ENCODE results near the gene SCARB2.

Gene SCARB2

DNA sequence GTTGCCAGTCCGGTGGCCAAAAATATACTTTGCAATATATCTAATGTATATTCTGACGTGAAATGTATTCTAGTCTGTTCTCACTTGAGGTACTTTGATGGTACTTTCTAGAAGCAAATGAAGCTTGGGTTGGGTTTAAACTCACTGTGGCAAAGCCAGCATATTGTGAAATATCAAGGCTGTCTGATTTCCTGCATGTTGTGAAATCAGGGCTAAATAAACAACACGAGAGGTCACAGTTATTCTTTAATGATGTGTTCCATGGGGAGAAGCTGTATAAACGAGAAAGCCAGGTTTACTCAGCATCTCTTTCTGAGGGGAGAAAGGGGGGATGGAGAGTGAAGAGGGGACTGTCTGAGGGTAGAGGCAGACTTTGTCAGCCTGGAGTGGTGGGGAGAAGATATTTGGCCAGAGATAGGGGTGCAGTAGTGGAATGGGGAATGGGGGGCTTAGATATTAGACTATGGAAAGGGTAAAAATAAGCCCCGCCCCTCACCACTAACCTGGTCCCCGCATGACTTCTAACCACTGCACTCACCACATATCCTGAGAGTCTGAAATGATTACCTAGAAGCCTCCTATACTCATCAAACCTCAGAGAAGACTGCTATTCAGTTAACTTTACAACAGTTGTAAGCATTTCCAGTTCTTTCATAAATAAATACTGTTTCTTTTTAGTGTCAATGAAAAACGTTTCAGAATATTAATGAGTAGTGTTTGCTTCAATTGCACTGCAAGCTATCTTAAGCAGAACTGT is 5.9 kb upstream of the SCARB2 start:
- peak; percentile 41 for DNase-seq

DNA sequence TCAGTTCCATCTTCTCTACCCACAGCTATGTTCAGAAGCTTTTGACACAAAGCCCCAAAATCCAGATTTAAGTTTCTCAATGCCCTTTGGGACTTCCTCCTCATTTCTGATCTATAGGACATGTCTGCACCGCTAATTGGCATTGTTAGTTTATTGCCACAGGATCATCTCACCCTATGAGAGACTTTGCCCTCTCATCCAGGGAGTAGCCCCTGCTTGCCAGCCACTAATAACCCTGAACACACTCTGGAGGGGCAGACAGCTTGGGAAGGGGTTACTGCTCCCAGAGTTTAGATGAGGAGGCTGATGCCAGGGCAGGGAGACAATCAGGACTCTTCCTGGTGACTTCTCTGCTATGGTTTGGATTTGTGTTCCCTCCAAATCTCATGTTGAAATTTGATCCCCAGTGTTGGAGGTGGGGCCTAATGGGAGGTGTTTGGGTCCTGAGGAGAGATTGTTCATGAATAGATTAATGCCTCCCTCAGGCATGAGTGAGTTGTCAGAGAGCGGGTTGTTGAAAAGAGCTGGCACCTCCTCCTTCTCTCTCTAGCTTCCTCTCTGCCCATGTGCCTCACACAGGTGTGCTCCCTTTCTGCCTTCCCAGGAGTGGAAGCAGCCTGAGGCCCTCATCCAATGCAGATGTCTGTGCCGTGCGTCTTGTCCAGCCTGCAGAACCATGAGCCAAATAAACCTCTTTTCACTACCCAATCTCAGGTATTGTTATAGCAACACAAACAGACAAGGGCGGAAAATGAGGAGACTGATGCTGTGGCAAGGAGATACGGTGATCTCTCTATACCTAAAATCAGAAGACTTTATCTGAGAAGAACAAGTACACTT is 3.6 kb upstream of the SCARB2 start:
- DNase-seq, result no peak

DNA sequence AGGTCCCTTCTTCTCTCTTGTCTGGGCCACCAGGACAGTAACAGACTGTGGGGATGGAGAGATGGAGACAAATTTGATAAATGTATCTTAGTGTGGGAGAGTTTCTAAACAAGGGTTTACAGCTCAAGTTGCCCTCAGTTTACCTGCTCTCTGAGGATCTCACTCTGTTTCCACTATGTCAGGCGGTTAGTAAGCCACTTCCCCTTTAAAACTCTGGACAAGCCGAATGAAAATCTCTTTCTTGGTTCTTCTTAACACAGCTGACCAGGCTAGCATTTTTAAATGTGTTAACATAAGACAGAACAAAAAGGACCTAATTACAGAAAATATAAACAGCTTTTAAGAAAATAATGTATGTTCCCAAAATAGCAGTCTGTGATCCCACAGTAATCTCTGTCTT is 2.9 kb upstream of the SCARB2 start:
- no peak for DNase-seq

DNA sequence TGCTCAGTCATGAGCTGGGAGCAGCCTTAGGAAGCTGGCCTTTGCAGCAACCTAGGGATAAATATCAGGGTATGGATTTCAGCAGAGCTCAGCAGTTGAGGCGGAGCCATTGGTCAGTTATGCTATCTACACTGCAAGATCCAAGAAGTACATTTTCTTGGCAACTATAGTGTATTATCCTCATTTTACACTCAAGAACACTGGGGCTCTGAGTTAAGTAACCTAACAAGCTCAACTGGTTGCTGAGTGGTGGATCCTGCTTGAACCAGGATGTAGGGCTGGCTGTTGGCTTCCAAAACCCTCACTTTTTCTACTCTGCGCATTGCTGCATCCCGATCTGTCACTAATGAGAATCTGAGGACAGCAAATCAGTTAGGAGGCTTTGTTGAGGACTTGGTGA is 1.5 kb upstream of the SCARB2 start:
- DNase-seq, result no peak

DNA sequence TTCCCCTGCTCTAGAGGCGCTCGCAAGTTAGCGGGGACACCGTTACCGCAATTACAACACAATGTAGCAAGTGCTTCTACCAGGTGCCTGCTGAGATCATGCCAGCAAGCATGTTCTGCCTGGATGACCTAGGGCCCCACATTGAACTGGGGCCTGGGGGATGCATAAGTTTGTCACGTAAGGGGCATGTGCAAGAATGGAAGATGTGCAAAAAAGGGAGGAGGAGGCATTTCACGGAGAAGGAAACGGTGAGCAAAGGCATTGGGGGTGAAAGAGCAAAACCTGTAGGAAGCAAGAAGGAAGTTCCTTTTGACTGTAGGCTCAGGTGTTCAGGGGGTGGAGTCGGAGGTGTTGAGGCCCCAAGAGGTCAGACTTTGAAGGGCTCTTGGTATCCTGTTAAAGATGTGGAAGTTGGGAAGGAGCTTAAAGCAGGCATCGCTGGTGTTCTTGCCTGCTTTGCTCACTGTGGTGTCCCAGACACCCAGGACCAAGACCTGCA is 602 bp upstream of the SCARB2 start:
- DNase-seq, result no peak

DNA sequence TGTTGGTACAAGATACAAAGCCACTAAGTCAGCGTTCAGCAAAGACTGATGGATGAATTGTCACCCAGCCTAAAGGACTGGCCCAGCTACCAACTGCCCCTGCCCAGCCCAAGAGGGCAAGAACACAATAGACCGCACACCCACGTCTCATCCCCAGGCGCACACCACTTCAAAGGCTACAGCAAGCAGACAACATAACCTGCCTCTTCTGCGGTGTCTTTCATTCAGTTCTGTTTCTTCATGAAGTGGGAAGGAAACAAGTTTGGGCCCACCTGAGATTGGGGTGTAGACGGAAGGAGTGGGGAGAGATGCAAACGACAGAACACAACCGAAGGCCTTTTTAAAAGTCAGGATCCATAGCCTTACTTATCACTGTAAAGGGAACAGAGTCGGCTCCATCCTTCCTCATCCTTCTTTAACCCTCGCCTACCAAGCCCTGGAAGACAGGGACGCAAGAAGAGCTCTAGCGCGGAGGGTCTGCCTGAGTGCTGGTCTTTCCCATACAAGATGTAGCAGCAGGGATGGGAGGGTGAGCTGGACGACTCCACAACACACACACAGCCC is 691 bp downstream of the SCARB2 start:
- DNase-seq, result no peak

DNA sequence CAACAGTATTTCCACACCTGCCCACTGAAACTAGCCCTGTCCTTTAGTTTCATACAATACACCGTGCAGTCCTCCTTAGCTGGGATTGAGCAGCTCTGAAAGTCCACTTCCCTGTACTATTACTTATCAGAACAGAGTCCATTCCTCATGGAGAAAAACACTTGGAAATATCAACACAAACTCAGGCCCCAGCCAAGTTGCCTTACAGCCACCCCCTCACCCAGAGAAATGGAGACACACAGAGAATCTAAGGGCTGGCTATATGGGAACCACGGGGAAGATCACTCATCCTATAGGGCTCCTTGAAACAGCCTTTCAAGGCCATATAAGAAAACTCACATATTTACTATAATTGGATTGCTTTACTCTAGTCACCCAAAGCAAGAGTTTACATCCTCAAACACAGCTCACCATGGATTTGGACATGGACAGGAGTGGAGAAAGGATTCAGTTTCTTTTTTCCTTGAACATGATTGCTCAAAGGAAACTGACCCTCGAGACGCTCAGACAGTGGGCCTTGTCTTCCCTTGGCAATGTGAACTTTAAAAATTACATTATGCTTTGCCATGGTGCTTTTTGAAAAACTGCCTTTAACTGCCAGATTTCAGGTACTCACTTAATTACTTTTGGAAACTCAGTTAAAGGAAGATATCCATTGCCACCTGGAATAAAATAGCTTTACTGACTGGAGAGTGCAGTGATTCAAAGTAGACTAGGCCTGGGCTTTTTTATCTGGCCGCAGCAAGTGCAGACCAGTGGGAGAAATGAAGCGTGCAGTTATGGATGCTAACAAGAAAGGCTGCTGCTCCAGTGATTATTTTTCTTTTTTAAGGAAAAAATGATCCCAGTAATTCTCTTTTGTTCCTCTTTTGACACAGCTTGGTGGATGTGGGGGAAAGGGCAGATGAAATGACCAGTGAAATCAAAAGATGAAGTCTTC is 1.6 kb downstream of the SCARB2 start:
- DNase-seq, result no peak

DNA sequence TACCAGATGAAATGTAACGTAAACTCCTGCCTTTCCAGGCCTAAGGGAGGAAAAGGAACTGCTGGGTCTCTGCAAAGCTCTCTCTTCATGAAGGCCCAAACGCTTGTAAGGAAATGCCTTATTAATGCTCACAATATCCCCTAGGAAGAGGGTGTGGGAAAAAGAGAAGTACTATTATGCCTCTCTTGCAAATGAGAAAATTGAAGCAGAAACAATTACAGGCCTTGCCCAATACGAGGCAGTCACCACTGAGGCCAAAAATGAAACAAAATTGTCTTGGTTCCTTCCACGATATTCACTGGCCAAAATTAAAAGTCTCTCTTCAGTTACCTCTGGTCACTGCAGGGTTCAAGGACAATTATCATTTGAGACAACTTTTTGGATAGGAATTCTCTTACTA is 3.2 kb downstream of the SCARB2 start:
- no peak for DNase-seq

DNA sequence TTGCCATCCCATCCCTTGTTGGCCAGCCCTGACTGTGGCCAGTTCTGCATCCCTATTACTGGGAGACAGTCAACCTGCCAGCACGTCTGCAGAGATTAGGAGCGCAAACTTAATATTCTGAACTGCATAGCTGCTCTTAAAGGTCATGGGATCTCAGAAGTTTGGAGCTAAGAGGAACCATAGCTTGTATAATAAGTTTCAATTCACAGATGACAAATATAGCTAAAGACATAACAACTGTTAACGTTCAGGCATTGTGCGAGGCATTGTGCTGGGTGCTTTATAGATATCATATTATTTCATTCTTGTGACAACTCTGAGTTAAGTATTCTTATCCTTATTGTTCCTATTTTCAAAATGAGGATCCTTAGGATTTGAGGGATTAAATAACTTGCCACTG is 3.7 kb downstream of the SCARB2 start:
- no peak for DNase-seq

DNA sequence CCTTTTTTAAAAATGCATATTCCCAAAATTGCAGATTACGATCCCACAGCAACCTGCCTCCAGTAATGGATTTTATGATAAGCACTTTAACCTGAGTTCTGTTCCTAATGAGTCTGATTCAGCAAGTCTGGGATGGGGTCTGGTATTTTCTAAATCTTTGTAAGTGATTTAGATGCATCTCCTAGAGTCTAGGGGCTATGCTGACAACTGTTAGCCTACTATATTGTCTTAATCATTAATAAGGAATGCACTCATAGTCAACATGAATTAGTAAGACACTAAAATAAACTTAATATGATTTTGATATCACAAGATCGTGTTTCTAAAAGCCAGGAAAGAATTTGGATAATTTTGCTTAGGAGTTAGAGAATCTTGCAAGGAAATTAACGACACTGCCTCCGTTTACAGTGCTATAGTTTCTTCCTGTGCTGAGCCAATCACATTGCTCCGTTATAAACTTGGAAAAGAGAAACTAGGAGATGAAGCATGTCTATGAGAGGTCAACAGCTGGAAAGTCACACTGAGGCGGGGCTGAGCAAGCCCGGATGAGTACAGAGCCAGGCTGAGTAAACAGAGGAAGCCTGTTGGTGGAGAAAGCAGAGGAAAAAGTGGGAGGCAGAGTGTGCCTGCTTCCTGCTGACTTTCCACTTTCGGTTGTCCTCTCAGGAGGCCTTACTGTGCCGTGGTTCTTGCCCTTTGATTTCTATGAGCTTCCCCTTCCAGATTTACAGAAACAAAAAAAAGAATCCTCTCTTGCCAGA is 5.4 kb downstream of the SCARB2 start:
- peak; percentile 69 for DNase-seq

DNA sequence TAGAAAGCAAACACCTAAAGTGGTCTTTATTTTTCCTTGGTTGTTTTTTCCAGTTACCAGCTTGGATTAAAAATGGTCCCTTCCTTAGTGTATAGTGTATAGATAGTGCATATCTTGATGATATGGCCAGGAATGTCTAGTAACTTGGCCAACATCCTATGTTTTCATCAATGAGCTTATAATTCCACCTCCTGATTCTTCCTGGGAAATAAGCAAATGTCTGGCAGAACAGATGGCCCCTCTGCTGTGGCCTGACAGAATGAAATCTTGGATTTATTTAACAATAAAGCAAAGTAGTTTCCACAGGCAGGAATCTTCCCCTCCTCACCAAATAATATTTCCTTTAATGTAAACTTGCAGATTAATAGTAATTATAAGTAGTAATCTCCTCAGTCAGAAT is 6.1 kb downstream of the SCARB2 start:
- no peak for DNase-seq

DNA sequence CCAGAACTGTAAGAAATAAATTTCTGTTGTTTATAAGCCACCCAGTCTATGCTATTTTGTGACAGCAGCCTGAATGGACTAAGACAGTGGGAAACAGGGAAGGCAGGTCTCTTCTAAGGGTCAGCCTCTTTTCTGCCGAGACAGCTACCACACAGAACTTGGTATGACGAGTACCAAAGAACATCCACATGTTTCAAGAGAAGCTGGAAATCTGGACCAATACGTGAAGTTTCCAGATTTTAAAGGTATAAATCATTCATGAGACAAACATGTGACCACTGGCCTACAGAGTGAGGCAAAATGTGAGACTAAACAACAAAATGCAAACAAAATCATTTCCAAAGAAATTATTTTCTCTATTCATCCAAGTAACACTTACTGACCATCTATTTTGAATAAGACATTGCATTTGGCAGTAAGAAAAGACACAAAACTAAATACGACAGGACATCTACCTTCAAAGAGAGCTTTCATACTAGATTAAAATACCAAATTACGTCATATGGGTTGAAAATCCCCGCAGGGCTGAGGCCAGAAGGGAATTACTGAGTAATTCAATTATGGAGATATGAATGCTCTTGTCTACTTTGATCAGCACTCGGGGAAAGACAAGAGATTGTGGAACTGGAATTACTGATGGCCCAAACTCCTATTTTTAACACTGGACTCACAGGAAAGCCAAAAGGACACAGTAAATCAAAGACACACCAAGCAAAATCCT is 7.2 kb downstream of the SCARB2 start:
- no peak for DNase-seq

DNA sequence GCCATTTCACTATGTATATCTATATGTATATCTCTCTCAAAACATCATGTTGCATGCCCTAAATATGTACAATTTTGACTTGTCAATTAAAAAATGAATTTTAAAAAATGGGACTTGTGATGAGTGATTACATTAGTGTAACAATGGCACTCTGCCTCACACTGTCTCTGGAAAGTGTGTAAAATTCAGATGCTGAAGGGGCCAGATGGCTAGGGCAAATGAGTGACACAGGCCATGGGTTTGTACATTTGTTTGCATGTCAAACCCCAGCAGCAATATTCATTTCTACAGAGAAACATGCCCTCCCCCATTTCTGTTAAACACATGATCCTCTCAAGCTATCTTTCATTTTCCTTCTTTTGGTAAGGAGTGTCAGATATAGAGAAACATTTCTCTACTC is 8.1 kb downstream of the SCARB2 start:
- DNase-seq, result no peak

DNA sequence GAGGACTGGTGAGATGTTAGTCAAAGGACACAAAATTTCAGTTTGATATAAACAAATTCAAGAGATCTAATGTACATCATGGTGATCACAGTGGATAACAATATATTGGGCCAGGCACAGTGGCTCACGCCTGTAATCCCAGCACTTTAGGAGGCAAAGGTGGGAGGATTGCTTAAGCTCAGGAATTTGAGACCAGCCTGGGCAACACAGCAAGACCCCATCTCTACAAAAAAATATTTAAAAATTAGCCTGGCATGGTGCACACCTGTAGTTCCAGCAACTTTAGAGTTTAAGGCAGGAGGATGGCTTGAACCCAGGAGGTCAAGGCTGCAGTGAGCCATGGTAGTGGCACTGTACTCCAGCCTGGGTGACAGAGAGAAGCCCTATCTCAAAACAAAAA is 8.7 kb downstream of the SCARB2 start:
- DNase-seq, result no peak

DNA sequence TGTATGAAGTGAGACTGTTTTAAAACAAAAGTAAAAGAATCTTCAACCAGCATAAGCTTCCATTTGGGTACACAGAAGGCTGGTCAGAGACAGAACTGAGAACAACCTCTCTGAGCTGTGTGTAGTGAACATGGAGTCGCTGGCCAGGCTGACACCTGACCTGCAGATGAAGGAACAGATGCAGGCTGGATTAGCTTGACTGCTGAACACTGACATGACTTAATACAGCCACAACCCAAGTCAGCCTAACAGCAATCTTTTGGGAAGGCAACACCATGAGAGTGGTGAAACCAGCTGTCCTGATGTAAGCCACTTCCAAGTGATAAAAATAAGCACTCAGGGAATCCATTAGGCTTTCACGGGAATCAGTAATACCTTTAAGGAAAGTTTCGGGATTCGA is 10.1 kb downstream of the SCARB2 start:
- no peak for DNase-seq

DNA sequence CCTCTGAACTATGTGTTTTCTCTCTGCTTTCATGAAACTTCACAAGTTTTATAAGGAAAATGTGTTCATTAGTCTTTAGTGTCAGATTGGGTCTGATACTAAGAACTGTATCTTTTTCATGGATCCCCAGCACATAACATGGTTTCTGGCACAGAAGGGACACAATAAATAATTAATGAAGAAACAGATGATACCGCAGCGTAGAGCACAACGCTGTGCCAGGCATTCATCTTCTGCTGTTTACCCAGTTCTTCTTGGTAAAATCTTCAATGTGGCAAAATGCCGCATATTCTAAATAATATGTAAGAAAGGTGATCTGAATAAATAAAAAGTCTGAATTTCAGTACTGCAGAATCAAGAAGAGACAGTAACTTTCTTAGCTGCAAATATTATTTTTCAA is 12.3 kb downstream of the SCARB2 start:
- no peak for DNase-seq

DNA sequence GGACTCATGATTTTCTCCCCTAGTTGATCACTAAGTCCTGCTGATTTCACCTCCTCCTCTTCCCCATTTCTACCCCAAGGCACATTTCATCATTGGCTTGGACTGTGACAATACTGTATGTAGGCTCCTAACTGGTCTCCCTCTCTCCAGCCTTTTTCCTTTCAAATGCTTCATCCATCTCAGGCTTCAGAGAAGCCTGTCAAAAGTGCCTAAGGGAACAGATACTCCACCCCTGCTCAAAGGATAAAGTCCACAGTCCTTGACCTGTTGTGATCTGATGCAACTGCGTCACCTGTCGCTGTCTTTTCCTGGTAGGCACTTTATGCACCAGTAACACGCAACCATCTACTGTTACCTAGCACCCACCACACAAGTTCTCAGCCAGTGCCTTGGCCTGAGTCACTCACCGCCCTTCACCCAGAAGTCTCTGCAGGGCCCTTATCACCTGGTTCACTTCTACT is 12.8 kb downstream of the SCARB2 start:
- DNase-seq, result peak; percentile 61

DNA sequence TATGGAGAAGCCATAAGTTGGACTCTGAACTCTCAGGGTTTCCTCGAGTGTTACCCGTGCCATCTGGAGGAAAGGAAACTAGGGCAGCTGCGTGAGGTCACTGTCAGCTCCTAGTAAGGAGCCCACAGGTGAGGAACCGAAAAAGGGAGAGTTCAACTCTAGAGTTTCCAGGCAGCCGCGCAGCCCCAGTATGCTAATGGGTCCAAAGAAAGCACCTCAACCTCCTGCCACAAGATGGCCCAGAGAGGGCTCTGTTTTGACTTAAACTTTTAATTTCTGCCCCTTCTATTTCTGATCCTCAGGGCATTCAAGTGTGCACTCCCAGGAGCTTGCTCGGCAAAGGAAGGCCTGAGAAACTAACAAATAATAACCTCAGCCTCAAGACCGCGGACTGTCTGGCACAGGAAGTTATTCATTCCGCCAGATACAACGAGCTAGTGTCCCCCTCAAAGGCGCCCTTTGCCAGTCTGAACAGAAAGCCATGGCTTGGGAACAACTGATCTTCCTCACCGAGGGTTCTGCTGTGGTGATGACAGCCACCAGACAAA is 13.9 kb downstream of the SCARB2 start:
- DNase-seq, result peak; percentile 55

DNA sequence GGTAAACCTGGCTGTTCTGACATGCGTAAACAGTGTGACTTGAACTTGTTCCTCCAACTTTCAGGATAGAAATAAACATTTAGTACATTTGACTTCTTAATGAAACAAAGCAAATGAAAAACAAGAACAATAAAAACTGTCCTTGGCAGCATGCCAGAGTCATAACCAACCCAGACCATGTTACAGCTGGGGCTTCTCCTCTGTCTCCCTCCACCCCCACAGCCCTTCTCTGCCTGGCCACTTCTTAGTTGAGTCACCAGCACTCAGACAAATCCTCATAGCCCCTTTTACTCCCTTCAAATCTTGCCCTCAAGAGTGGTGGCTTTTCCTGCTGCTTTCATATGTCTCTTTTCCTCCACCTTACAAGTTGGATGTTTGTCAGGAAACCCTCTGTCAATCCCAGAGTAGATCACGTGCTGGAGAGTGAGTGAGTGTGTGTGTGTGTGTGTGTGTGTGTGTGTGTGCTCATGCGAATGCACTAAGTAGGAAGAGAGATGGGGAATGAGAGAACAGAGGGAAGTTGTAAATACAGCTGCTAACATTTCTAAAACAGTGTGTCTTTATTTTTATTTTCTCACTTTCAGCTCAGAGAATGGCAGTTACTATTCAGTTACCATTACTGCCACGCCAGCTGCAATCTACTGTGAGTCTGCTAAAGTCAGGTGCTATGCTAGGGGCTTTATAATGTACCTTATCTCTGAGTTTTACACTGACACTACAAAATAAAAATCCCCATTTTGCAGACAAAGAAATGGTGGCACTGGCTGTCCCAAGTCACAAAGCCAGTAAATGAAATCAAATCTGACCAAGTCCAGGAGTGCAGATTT is 15.0 kb downstream of the SCARB2 start:
- peak; percentile 70 for DNase-seq

DNA sequence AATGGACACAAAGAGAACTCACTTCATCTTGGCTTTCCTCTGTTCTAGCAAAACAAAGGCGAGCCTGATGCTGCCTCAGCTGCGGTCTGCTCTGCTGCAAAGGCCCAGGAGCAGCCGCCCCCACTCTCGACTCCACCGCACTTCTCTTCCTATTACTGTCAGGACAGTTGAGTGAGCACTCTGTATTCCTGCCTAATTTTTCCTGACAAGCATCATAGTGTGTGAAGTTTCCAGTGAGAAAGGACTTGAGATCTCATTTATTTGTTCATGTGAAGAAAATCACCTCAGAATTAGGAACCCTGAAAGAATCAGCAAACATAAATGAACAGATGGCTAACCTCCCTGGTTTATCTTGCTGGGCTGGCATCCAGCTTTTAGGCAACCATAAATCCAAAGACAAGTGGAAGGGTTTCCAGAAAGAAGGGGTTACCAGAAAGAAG is 15.6 kb downstream of the SCARB2 start:
- peak; percentile 47 for DNase-seq

Measured in GF-D8 (cell line).